Measurements from ENCODE around the gene CABLES2.

Gene CABLES2, protein sequence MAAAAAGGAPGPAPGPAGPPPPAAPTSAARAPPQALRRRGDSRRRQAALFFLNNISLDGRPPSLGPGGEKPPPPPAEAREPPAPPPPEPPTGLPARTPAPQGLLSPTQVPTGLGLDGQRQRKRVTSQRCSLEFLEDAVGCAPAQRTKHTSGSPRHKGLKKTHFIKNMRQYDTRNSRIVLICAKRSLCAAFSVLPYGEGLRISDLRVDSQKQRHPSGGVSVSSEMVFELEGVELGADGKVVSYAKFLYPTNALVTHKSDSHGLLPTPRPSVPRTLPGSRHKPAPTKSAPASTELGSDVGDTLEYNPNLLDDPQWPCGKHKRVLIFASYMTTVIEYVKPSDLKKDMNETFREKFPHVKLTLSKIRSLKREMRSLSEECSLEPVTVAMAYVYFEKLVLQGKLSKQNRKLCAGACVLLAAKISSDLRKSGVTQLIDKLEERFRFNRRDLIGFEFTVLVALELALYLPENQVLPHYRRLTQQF

DNA sequence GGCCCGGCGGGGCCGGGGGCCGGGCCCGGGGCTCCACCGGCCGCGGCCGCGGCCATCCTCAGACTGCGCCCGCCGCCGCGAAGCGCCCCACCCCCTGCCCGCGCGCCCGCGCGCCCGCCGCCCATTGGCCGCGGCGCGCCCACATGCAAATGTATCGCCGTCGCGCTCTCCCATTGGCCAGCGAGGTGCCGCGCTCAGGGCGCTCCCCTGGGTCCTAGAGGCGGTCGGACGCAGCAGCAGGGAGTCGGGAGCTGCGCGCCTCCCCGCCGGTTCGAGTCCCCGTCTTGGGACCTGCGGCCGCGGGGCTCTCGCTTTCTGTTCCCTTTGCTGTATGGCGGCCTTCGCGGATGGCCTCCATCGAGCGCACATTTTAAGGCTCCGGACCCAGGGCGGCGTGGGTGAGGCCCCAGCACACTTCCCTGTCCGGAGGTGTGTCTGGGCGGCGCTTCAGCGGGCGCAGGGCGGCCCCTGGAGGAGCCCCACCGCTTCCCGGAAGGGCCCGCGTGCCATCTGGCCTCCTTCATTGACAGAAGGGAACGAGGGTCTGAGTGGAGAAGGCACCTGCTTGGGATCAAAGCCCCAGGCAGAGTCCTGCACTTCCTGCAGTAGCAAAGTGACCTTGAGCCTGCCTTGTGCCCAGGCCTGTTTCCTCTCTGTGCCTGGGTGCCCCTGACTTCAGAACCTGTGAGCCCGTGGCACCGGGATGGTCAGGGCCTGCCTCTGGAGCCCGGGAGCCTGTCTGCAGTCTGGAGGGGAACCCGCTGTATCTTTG, at the start of gene CABLES2:
Gene CABLES2, minus strand, starts transcription at position 65 of the 772 bp plus-strand sequence. Its CDS starts 9 bp downstream, at position 56.
- Mint-ChIP-seq H3K4me1 (ENCODE audit: low read depth) (peaks cover 34% of the 10 kb centered on the region), H3K9me3 (no peaks in the 10 kb centered on the region), H3K27ac (peak within 1 kb of the TSS; percentile 88), H3K4me3 (peak within 1 kb of the TSS; percentile 80), H3K36me3 (ENCODE audit: low read depth) (peaks cover 5% of the 10 kb centered on the region), H3K27me3 (no peaks in the 10 kb centered on the region)
- peak; percentile 93 for DNase-seq

DNA sequence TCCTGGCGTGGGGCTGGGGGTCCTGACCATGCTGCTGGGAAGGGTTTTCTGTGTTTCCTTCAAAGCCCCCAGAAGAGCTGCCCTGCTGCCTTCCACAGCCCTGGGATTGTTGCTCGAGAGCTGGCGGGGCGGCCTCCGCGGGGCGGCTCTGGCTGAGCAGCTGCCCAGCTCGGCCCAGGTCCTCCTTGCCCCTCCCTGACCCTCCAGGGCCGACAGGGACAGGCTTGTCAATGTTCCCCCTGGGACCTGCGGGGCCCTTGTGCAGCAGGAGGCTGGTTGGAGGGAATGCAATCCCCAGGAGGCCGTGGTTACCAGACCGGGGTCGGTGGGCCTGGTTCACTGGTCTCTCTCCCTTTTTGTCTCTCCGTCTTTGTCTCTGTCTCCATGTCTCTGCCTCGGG, 48.8 kb upstream of the CABLES2 start:
- H3K9me3 Mint-ChIP-seq, result no peaks in the 10 kb centered on the region
- no peak for DNase-seq
- H3K4me1 Mint-ChIP-seq (ENCODE audit: low read depth), result no peaks in the 10 kb centered on the region
- H3K27me3 Mint-ChIP-seq, result peaks cover 3% of the 10 kb centered on the region
- H3K4me3 Mint-ChIP-seq, result no peak overlapping the region
- H3K36me3 Mint-ChIP-seq (ENCODE audit: low read depth), result no peaks in the 10 kb centered on the region
- no peak overlapping the region for H3K27ac Mint-ChIP-seq

DNA sequence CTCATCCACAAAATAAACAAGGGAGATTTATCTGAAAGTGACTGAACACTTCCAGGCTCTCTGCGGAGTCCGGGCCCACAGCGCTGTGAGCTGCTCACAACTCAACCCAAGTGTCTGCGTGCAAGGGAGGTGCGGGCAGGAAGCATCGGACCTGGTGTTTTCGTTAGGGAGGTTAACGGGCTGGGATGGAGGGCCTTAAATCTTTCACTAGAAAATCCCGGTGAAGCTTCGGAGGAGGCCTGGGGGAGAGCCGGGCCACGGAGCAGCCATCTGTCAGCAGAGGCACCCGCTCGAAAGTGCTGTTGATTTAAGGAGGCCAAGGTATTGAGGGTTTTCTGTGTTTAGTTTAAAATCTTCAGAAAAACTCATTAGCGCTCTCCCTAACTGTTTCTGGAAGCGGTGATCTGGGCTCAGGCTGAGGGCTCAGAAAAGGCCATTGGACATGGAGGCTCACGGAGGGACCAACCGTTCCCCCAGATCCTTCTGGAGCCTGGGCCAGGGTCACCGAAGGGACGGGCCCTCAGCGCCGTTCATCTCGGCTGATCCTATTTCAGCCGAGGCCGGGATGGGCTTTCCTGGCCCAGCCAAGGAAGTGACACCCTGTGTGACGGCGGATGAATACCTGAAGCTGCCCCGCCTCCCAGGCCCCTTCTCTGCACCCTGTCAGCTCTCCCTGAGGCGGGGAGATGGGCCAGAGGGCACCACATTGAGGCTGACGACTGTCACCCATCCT, 48.0 kb upstream of the CABLES2 start:
- no peaks in the 10 kb centered on the region for H3K36me3 Mint-ChIP-seq (ENCODE audit: low read depth)
- no peaks in the 10 kb centered on the region for H3K9me3 Mint-ChIP-seq
- no peak overlapping the region for H3K27ac Mint-ChIP-seq
- DNase-seq, result no peak
- no peaks in the 10 kb centered on the region for H3K4me1 Mint-ChIP-seq (ENCODE audit: low read depth)
- H3K27me3 Mint-ChIP-seq, result peaks cover 3% of the 10 kb centered on the region
- no peak overlapping the region for H3K4me3 Mint-ChIP-seq

DNA sequence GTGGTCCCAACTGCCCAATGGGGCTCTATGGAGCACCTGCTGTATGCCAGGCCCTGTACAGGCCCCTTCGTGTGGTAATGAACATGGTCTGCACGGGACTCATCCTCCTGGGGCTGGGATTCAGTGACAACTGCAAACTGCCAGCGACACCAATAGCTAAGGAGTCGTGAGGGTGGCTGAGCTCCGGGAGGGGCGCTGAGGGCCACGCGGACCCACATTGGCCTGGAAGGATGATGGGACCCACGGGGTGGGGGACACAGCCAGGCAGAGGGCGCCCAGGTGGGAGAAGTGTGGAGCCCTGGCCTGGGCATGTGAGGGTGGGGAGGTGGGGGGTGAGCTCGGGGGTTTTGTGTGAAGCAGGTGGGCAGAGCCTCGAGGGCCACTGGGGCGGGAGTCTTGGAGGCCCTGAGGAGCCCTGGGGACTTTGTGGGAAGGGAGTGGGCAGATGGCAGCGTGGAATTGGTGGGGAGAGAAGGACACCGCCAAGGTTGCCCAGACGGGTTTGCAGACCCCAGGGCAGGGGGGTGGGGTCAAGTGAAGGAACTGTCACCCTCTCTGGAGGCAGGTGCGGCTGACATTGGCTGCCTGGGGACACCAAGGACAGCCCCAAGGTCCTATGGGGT, 46.2 kb upstream of the CABLES2 start:
- Mint-ChIP-seq H3K4me3 (no peak overlapping the region), H3K4me1 (ENCODE audit: low read depth) (no peaks in the 10 kb centered on the region), H3K27me3 (peaks cover 8% of the 10 kb centered on the region), H3K36me3 (ENCODE audit: low read depth) (no peaks in the 10 kb centered on the region), H3K9me3 (no peaks in the 10 kb centered on the region), H3K27ac (no peak overlapping the region)
- no peak for DNase-seq

DNA sequence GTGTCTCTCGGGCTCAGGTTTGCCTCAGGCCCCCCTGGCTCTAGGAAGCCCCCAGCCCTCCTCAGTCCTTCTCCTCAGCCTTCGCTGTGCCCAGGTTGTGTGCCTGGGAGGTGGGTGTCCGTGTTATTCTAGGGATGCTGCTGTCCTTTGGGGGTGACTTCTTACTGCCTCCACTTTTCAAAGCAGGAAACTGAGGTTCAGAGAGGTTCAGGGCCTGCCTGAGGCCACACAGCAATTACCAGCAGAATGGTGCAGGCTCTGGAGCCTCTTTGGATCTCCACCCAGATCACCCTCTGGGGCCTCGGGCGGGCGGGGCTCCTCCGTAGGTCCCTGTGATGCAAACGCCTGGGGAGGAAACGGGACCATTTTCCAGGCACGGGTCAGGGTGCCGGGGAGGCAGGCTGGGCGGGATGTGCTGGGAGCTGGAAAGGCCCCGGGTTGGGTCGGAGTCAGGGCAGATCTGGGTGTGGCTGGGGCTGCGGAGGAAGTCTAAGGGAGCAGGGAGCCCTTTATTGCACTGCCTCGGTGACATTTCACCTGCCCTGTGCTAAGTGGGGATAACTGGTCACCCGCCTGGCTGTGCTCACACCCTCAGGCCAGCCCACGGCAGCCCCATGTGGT, 45.5 kb upstream of the CABLES2 start:
- DNase-seq, result no peak
- H3K4me3 Mint-ChIP-seq, result no peak overlapping the region
- H3K4me1 Mint-ChIP-seq (ENCODE audit: low read depth), result no peaks in the 10 kb centered on the region
- H3K27me3 Mint-ChIP-seq, result peaks cover 12% of the 10 kb centered on the region
- no peak overlapping the region for H3K27ac Mint-ChIP-seq
- H3K9me3 Mint-ChIP-seq, result no peaks in the 10 kb centered on the region
- no peaks in the 10 kb centered on the region for H3K36me3 Mint-ChIP-seq (ENCODE audit: low read depth)

DNA sequence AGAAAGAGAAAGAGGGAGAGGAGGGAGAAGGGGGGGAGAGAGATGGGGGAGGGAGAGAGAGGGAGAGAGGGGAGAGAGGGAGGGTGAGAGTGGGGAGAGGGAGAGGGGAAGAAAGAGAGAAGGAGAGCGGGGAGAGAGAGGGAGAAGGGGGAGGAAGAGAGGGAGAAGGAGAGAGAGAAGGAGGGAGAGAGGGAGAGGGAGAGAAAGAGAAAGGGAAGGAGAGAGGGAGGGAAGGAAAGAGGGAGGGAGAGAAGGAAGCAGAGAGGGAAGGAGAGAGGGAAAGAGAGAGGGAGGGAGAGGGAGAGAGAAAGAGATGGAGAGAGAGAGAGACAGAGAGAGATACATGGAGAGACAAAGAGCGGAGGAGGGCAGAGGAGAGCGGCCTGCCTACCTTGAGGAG, 44.9 kb upstream of the CABLES2 start:
- DNase-seq, result no peak
- peaks cover 12% of the 10 kb centered on the region for H3K27me3 Mint-ChIP-seq
- H3K4me1 Mint-ChIP-seq (ENCODE audit: low read depth), result no peaks in the 10 kb centered on the region
- no peaks in the 10 kb centered on the region for H3K9me3 Mint-ChIP-seq
- no peak overlapping the region for H3K27ac Mint-ChIP-seq
- H3K4me3 Mint-ChIP-seq, result no peak overlapping the region
- no peaks in the 10 kb centered on the region for H3K36me3 Mint-ChIP-seq (ENCODE audit: low read depth)

DNA sequence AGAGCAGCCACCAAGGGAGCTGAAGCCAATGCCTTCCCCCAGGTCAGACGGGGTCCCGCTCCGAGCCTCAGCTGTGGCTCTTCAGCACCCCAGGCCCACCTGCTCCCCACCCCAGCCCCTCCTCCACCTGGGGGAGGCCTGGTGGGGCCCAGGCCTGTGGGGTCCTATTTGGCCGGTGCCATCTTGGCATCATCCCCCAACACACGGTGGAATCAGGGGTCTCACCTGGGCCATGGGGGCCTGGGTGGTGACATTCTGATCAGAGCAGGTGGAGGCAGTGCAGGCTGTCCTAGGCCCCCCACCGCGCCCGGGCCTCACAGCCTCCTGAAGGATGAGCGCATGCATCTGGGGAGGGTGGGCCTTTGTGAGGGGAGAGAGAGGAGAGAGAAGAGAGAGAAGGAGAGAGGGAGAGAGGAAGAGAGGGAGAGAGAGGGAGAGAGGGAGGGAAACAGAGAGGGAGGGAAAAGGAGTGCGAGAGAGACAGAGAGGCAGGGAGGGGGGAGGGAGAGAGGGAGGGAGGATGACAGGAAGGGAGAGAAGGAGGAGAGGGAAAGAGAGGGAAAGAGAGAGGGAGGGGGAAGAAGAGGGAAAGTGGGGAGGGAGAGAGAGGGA, 44.2 kb upstream of the CABLES2 start:
- Mint-ChIP-seq H3K4me1 (ENCODE audit: low read depth) (no peaks in the 10 kb centered on the region), H3K27ac (no peak overlapping the region), H3K36me3 (ENCODE audit: low read depth) (no peaks in the 10 kb centered on the region), H3K4me3 (no peak overlapping the region), H3K27me3 (peaks cover 13% of the 10 kb centered on the region), H3K9me3 (no peaks in the 10 kb centered on the region)
- no peak for DNase-seq

DNA sequence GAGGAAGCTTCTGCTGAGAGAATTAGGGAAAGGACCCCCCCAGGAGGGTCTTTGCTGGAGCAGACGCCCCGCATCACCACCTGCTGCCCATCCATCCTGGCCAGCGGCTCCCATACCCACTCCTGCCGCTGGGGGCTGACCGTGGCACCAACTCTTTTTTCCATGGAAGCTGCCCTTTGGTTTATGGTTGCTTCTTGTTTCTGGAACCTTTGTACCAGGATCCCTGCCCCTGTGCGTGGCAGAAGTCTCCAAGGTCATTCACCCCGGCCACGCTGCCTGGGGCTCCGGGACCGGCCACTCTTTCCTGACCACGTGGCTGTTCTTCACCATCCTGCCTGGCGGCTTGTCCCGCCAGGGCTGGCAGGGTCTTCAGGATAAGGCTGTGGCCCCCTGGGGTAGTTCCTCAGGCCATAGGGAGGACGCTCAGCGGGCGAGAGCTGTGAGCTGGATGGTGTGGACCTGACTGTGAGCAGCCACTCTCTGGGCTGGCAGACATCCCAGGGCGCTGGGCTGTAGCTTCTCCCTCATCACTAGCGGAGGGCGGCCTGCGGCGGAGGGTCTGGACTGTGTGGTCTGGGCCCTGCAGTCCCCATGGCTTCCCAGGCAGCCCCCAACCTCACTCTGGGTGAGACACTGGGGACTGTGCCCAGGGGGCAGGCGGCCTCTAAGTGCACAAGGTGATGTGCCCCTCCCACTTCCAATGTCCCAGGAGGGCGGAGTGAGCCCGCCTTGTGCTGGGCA, 43.0 kb upstream of the CABLES2 start:
- H3K36me3 Mint-ChIP-seq (ENCODE audit: low read depth), result no peaks in the 10 kb centered on the region
- no peak for DNase-seq
- no peak overlapping the region for H3K4me3 Mint-ChIP-seq
- no peaks in the 10 kb centered on the region for H3K4me1 Mint-ChIP-seq (ENCODE audit: low read depth)
- no peak overlapping the region for H3K27ac Mint-ChIP-seq
- peaks cover 11% of the 10 kb centered on the region for H3K27me3 Mint-ChIP-seq
- no peaks in the 10 kb centered on the region for H3K9me3 Mint-ChIP-seq

DNA sequence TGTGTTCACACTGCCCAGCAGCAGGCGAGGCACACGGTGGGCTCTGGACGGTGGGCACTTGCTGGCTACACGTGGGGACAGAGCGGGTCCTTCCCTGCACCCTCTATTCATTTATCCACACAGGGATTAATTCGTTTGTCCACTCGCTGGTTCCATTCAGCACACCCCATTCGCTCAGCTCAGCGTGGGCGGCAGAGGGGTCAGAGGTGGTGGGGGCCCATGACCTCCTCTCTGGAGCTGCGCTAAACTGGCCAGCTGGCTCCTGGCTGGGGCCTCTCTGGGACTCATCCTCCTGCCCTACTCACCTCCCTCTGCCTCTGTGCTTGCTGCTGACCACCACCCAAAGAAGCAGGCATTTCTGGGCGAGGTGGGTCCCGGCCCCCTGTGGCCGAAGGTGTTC, 41.7 kb upstream of the CABLES2 start:
- Mint-ChIP-seq H3K9me3 (no peaks in the 10 kb centered on the region), H3K27ac (no peak overlapping the region), H3K36me3 (ENCODE audit: low read depth) (no peaks in the 10 kb centered on the region), H3K4me1 (ENCODE audit: low read depth) (no peaks in the 10 kb centered on the region), H3K4me3 (no peak overlapping the region), H3K27me3 (peaks cover 14% of the 10 kb centered on the region)
- DNase-seq, result no peak

DNA sequence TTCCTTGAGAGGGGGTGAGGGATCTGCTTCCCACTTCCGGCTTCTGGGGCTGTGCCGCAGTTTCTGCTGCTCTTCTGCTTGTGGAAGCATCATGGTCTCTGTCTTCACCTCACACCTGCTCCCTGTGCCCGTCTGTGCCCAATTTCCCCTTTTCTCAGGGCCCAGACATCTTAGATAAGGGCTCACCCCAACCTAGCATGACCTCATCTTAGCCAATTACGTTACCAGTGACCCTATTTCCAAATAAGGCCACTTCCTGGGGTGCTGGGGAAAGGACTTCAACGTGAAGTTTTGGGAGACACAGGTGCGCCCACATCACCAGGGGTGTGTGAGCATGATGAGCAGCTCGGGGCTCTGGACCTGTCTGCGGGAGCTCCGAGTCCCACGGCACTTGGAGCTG, 41.0 kb upstream of the CABLES2 start:
- Mint-ChIP-seq H3K27me3 (peaks cover 14% of the 10 kb centered on the region), H3K4me1 (ENCODE audit: low read depth) (no peaks in the 10 kb centered on the region), H3K27ac (no peak overlapping the region), H3K36me3 (ENCODE audit: low read depth) (no peaks in the 10 kb centered on the region), H3K9me3 (no peaks in the 10 kb centered on the region), H3K4me3 (no peak overlapping the region)
- no peak for DNase-seq

DNA sequence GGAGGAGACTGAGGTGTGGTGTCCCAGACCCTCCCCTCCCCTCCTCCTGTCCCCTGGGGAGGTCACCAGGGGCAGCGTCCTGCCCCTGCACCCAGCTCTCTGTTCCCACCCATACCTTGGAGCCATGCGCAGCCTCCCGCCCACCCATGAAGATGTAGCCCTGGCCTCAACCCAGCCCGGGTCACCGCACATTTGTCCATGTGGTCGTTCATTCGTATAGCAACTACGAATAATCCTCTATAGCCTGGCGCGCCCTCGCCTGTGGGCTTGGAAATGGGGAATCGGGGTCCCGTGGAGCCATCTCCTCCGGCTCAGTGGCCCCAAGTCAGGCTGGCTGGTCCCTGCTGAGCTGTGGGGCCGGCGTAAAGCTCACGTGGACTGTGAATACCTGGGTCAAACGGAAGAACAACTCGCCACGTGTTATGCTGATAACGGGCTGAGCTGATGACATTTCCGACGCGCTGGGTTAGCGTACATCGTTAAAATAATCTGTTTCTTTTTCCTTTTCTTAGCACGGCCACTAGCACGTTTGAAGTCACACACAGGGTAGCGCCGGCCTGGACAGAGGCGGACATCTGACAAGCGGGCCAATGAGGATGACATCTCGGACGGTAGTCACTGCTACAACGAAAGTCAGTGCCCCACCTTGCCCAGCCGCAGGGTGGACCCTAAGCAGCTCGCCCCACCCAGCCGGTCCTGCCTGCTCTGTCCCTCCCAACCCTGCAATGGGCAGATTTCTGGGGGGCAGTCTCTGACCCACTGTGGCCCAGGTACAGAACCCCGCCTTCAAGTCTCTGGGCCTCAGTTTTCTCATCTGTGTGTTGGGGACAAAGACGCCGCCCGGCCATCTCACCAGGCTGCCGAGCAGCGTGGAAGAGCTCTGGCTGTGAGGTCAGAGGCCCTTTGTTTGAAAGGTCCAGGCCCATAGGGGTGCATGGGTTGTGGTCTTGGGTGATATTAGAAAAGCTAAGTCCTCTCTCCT, 40.1 kb upstream of the CABLES2 start:
- H3K4me1 Mint-ChIP-seq (ENCODE audit: low read depth), result no peaks in the 10 kb centered on the region
- no peaks in the 10 kb centered on the region for H3K9me3 Mint-ChIP-seq
- DNase-seq, result no peak
- no peaks in the 10 kb centered on the region for H3K36me3 Mint-ChIP-seq (ENCODE audit: low read depth)
- no peak overlapping the region for H3K4me3 Mint-ChIP-seq
- peaks cover 14% of the 10 kb centered on the region for H3K27me3 Mint-ChIP-seq
- H3K27ac Mint-ChIP-seq, result no peak overlapping the region

DNA sequence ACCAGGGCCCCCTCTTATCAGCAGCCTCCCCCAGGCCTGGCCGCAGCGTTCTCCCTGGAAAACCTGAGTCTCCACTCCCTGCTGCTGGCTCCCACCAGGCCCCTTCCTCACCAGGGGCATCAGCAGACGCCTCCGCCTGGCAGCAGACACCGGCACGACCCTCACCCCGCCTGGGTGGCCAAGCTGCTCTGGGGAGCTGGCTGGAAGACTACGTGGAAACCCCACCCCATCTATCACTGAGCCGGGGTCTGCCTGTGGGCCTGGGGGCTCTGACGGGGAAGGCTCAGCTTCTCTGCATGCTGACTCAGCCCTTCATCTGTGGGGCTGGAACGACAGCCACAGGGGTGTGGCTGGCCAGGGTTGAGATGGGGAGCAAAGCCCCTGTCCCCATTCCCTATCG, 39.4 kb upstream of the CABLES2 start:
- Mint-ChIP-seq H3K9me3 (no peaks in the 10 kb centered on the region), H3K27me3 (peaks cover 14% of the 10 kb centered on the region), H3K4me3 (no peak overlapping the region), H3K4me1 (ENCODE audit: low read depth) (no peaks in the 10 kb centered on the region), H3K36me3 (ENCODE audit: low read depth) (no peaks in the 10 kb centered on the region), H3K27ac (no peak overlapping the region)
- DNase-seq, result no peak
